Fibroblast of lung (primary cell): ENCODE measurements around the gene CAST.

Experiments
- EZH2 ChIP-seq: IDR thresholded peaks from 2 replicates; pipeline ENCODE4 v1.5.1; 2012; ENCODE audit warnings: low read length, control low read depth, mild to moderate bottlenecking; ENCODE audit errors: missing control alignments
- TF ChIP-seq, protein P1 (sequence below), 2 donors: IDR thresholded peaks in 1 of 2; conservative IDR thresholded peaks in 1 of 2; 1 replicate in 1 of 2; 2 replicates in 1 of 2; pipeline ENCODE4 v1.5.1; 2011 to 2012; ENCODE audit warnings: low read length in 2 of 2, control low read depth in 1 of 2, inconsistent platforms in 1 of 2, low read depth in 1 of 2, mild to moderate bottlenecking in 1 of 2

DNA sequence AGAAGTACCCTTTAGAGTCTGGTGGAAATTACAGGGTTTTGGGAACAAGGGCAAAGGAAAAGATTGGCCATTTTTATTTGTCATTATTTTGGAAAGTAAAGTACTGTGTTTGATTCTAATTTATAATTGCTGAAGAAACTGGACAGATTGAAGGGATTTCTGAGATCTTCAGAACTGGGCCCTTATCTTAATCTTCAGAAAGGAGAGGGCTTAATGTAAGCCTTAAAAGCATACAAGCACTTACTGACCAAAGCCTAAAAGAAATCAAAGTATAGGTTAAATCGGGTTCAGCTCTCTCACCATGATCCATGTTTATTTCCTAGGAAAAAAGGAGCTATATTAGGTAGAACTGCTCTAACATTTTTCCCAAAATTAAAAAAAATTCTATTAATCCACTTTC lies 109.9 kb downstream of the CAST start:
- TF ChIP-seq, protein P1, sequence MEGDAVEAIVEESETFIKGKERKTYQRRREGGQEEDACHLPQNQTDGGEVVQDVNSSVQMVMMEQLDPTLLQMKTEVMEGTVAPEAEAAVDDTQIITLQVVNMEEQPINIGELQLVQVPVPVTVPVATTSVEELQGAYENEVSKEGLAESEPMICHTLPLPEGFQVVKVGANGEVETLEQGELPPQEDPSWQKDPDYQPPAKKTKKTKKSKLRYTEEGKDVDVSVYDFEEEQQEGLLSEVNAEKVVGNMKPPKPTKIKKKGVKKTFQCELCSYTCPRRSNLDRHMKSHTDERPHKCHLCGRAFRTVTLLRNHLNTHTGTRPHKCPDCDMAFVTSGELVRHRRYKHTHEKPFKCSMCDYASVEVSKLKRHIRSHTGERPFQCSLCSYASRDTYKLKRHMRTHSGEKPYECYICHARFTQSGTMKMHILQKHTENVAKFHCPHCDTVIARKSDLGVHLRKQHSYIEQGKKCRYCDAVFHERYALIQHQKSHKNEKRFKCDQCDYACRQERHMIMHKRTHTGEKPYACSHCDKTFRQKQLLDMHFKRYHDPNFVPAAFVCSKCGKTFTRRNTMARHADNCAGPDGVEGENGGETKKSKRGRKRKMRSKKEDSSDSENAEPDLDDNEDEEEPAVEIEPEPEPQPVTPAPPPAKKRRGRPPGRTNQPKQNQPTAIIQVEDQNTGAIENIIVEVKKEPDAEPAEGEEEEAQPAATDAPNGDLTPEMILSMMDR (conservative IDR thresholded peaks at IDR 0.05 in 1 of 2, IDR thresholded peaks at IDR 0.05 in 1 of 2; ENCODE audit: low read depth in 1 of 2, low read length in 2 of 2) = no peak
- TF ChIP-seq EZH2 = no peak
